ENCODE measurements around the gene CXorf58.

- no peak for TF ChIP-seq MAX (IDR thresholded peaks at IDR 0.05)
- TF ChIP-seq POLR2A (IDR thresholded peaks at IDR 0.05; ENCODE audit: borderline replicate concordance, extremely low read depth, insufficient read depth, insufficient read length), result no peak
- no peak for TF ChIP-seq ZNF274 (IDR thresholded peaks at IDR 0.05; ENCODE audit: low read depth, low read length)
Observed at GRCh38 chrX:23890933-23891332, 16.9 kb upstream of the CXorf58 start.

Measured in HCT116 (cell line).